ENCODE results near the gene MFGE8. TPM values are rescaled to one million over a fixed set of nuclear protein-coding genes. Genes with fewer than 3 reads are reported as not detected.

Gene MFGE8
- total and polyA plus RNA-seq, 9 of the 15 experiments (the other 6 are each of a cell fraction or from before 2014, with no cell fraction given) = 2.3 to 142 (median 62.3) TPM

DNA sequence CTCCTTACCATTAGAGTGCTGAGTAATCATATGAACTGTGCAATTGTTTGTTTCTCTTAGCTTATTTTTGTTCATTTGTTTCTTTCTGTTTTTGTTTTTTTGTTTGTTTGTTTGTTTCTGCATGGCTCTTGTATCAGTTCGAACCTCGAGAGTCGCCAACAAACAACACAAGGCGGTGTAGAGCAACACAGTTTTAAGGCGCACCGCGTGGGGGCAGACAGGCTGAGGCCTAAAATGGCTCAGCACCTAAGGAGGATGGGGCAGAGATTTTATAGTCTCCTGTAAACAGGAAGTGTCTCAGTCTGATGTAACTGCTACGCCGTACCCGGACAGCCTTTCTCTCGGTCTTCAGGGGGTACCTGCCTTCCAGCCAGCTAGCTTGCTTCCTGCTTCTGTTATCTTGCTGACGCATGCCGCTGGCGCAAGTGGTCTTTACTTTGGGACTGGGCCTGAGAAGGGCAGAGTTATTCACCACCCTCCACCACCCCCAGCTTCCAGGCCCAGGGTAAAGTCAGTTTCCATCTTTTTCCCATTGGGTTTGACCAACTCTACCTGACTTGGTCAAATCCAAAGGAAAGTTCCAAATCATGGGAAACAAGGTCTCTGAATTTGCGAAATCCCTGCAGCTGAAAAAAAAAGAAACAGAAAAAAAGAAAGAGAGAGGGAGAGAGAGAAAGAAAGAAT, 25.8 kb upstream of the MFGE8 start (continued):
- TF ChIP-seq THRB (CRISPR knock-in tag; conservative IDR thresholded peaks at IDR 0.05) (peak; percentile 95), ZNF77 (CRISPR knock-in tag; IDR thresholded peaks at IDR 0.05) (no peak), FOXM1 (IDR thresholded peaks at IDR 0.05; ENCODE audit: low read depth) (no peak), FOXM1 (CRISPR knock-in tag; IDR thresholded peaks at IDR 0.05; ENCODE audit: low read depth) (no peak), BHLHE40 (IDR thresholded peaks at IDR 0.05; ENCODE audit: low read length) (no peak), NR2F6 (CRISPR knock-in tag; IDR thresholded peaks at IDR 0.05) (no peak), CEBPG (CRISPR knock-in tag; IDR thresholded peaks at IDR 0.05) (peak; percentile 86), CEBPG (tag; conservative IDR thresholded peaks at IDR 0.05 in 1 of 2, IDR thresholded peaks at IDR 0.05 in 1 of 2) (peak; percentile 25 to 83; a peak in 3 of 4 replicates), POLR3A (IDR thresholded peaks at IDR 0.05; ENCODE audit: borderline replicate concordance, extremely low read depth, insufficient read depth, insufficient read length) (no peak), EHMT2 (IDR thresholded peaks at IDR 0.05) (peak; percentile 76), NBN (IDR thresholded peaks at IDR 0.05; ENCODE audit: low read depth) (peak; percentile 67; the same call in 1 of the 2 replicates), ZFP1 (CRISPR knock-in tag; IDR thresholded peaks at IDR 0.05) (no peak), TBL1XR1 (IDR thresholded peaks at IDR 0.05; ENCODE audit: low read length in 2 of 2) (peak in 1 of 2 experiments; percentile 25; a peak in 1 of 4 replicates), ZEB2 (IDR thresholded peaks at IDR 0.05) (peak; percentile 86), NELFE (IDR thresholded peaks at IDR 0.05; ENCODE audit: insufficient read depth, insufficient read length) (no peak), ZNF316 (IDR thresholded peaks at IDR 0.05) (peak; percentile 89), ZNF224 (CRISPR knock-in tag; IDR thresholded peaks at IDR 0.05) (no peak), ZNF717 (CRISPR knock-in tag; IDR thresholded peaks at IDR 0.05) (no peak), PRMT5 (CRISPR knock-in tag; IDR thresholded peaks at IDR 0.05) (no peak), FOXJ2 (tag; IDR thresholded peaks at IDR 0.05) (peak; percentile 82; the same call in 1 of the 2 replicates), CBX5 (IDR thresholded peaks at IDR 0.05; ENCODE audit: borderline replicate concordance, low read depth) (no peak), ZNF23 (CRISPR knock-in tag; IDR thresholded peaks at IDR 0.05) (no peak), MTA3 (IDR thresholded peaks at IDR 0.05; ENCODE audit: borderline replicate concordance) (peak; percentile 76; the same call in 1 of the 2 replicates), PRPF4 (IDR thresholded peaks at IDR 0.05; ENCODE audit: insufficient read depth, low read depth, low read length, poor library complexity, severe bottlenecking) (no peak), NFE2L1 (tag; IDR thresholded peaks at IDR 0.05; ENCODE audit: borderline replicate concordance, low read depth) (no peak), SAFB (IDR thresholded peaks at IDR 0.05; ENCODE audit: borderline replicate concordance, low read depth, low read length) (no peak)
- TF ChIP-seq, protein P1, sequence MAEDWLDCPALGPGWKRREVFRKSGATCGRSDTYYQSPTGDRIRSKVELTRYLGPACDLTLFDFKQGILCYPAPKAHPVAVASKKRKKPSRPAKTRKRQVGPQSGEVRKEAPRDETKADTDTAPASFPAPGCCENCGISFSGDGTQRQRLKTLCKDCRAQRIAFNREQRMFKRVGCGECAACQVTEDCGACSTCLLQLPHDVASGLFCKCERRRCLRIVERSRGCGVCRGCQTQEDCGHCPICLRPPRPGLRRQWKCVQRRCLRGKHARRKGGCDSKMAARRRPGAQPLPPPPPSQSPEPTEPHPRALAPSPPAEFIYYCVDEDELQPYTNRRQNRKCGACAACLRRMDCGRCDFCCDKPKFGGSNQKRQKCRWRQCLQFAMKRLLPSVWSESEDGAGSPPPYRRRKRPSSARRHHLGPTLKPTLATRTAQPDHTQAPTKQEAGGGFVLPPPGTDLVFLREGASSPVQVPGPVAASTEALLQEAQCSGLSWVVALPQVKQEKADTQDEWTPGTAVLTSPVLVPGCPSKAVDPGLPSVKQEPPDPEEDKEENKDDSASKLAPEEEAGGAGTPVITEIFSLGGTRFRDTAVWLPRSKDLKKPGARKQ (CRISPR knock-in tag; IDR thresholded peaks at IDR 0.05) = peak; percentile 57; the same call in 1 of the 2 replicates
- TF ChIP-seq, protein P2, sequence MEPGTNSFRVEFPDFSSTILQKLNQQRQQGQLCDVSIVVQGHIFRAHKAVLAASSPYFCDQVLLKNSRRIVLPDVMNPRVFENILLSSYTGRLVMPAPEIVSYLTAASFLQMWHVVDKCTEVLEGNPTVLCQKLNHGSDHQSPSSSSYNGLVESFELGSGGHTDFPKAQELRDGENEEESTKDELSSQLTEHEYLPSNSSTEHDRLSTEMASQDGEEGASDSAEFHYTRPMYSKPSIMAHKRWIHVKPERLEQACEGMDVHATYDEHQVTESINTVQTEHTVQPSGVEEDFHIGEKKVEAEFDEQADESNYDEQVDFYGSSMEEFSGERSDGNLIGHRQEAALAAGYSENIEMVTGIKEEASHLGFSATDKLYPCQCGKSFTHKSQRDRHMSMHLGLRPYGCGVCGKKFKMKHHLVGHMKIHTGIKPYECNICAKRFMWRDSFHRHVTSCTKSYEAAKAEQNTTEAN (CRISPR knock-in tag; IDR thresholded peaks at IDR 0.05) = no peak

All from K562 (cell line).